Measurements from ENCODE around the gene DRD3.

The DRD3 gene

GRCh38 chr3:114176890-114177289 lies 2.0 kb downstream of the DRD3 start:
- no peak for DNase-seq

- DNase-seq: no peak
Observed at GRCh38 chr3:114176487-114176886, 2.4 kb downstream of the DRD3 start.

GRCh38 chr3:114175204-114175987 lies 3.5 kb downstream of the DRD3 start:
- no peak for DNase-seq

GRCh38 chr3:114171677-114172076 lies 7.2 kb downstream of the DRD3 start:
- DNase-seq: no peak

- DNase-seq: no peak
Observed at GRCh38 chr3:114168150-114168549, 10.7 kb downstream of the DRD3 start.

GRCh38 chr3:114157321-114157720 lies 21.5 kb downstream of the DRD3 start:
- DNase-seq: no peak

- DNase-seq: no peak
Observed at GRCh38 chr3:114155370-114155821, 23.5 kb downstream of the DRD3 start.

GRCh38 chr3:114154321-114154821 lies 24.5 kb downstream of the DRD3 start:
- DNase-seq: no peak

- peak; percentile 60 for DNase-seq
Observed at GRCh38 chr3:114152519-114153151, 26.2 kb downstream of the DRD3 start.

GRCh38 chr3:114151091-114151490 lies 27.8 kb downstream of the DRD3 start:
- no peak for DNase-seq

GRCh38 chr3:114147251-114147650 lies 31.6 kb downstream of the DRD3 start:
- DNase-seq: no peak

- no peak for DNase-seq
Observed at GRCh38 chr3:114144909-114145688, 33.8 kb downstream of the DRD3 start.

GRCh38 chr3:114143817-114144216 lies 35.0 kb downstream of the DRD3 start:
- no peak for DNase-seq

GRCh38 chr3:114139836-114140235 lies 39.0 kb downstream of the DRD3 start:
- no peak for DNase-seq

- DNase-seq: no peak
Observed at GRCh38 chr3:114133947-114134346, 44.9 kb downstream of the DRD3 start.

- no peak for DNase-seq
Observed at GRCh38 chr3:114132500-114132899, 46.4 kb downstream of the DRD3 start.

GRCh38 chr3:114128826-114129225 lies 50.0 kb downstream of the DRD3 start:
- no peak for DNase-seq

GRCh38 chr3:114128231-114128630 lies 50.6 kb downstream of the DRD3 start:
- DNase-seq: no peak

- DNase-seq: no peak
Observed at GRCh38 chr3:114127517-114127916, 51.3 kb downstream of the DRD3 start.

- no peak for DNase-seq
Observed at GRCh38 chr3:114126461-114126860, 52.4 kb downstream of the DRD3 start.

- no peak for DNase-seq
Observed at GRCh38 chr3:114122027-114122709, 56.7 kb downstream of the DRD3 start.

- no peak for DNase-seq
Observed at GRCh38 chr3:114120211-114120610, 58.6 kb downstream of the DRD3 start.

- no peak for DNase-seq
Observed at GRCh38 chr3:114119776-114120175, 59.1 kb downstream of the DRD3 start.

Measured in 8988T (cell line).